Endothelial cell of umbilical vein (primary cell): ENCODE data around the gene CPNE1.

ENCODE experiments used
- EZH2 ChIP-seq: IDR thresholded peaks from 2 replicates; pipeline ENCODE4 v1.6.1; 2012; ENCODE audit warnings: borderline replicate concordance, low read depth, mild to moderate bottlenecking, moderate library complexity, low read length, inconsistent platforms; ENCODE audit not compliant: severe bottlenecking
- FOS ChIP-seq: IDR thresholded peaks from 2 replicates; pipeline ENCODE4 v1.6.1; 2011; ENCODE audit warnings: mild to moderate bottlenecking, low read length, moderate library complexity, borderline replicate concordance; ENCODE audit not compliant: insufficient read depth
- MYC ChIP-seq: IDR thresholded peaks from one replicate; pipeline ENCODE4 v1.6.1; 2011; ENCODE audit warnings: mild to moderate bottlenecking, low read depth, low read length
- POLR2A ChIP-seq: IDR thresholded peaks from 2 replicates; pipeline ENCODE4 v1.6.1; 2012; ENCODE audit warnings: low read depth, mild to moderate bottlenecking, control low read depth, low read length
- TF ChIP-seq, protein P1 (sequence below), 2 donors: IDR thresholded peaks; 1 replicate in 1 of 2; 2 replicates in 1 of 2; pipeline ENCODE4 v1.5.1; 2011; ENCODE audit warnings: low read length in 2 of 2, mild to moderate bottlenecking in 2 of 2, moderate library complexity in 2 of 2, control low read depth in 1 of 2, inconsistent platforms in 1 of 2, low read depth in 1 of 2; ENCODE audit not compliant: insufficient read depth in 1 of 2; ENCODE audit errors: extremely low read depth in 1 of 2
- TF ChIP-seq, protein P2 (sequence below): IDR thresholded peaks from 2 replicates; pipeline ENCODE4 v1.6.1; 2011; ENCODE audit not compliant: insufficient read depth, insufficient read length

DNA sequence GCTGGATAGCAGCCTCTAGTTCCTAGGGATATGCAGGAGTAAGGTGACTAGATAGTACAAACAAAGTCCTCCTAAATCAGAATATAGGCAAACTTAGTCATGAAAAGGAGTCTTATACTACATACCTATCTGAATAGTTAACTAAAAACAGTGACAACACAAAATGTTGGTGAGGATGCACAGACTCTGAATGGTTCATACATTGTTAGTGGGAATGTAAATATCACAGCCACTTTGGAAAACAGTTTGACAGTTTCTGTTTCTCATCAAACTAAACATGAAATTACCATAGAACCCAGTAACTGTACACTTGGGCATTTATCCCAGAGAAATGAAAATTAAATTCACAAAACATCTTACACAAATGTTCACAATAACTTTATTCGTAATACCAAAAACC lies 17.3 kb upstream of the CPNE1 start:
- TF ChIP-seq POLR2A: no peak
- TF ChIP-seq FOS: no peak
- TF ChIP-seq, protein P1, sequence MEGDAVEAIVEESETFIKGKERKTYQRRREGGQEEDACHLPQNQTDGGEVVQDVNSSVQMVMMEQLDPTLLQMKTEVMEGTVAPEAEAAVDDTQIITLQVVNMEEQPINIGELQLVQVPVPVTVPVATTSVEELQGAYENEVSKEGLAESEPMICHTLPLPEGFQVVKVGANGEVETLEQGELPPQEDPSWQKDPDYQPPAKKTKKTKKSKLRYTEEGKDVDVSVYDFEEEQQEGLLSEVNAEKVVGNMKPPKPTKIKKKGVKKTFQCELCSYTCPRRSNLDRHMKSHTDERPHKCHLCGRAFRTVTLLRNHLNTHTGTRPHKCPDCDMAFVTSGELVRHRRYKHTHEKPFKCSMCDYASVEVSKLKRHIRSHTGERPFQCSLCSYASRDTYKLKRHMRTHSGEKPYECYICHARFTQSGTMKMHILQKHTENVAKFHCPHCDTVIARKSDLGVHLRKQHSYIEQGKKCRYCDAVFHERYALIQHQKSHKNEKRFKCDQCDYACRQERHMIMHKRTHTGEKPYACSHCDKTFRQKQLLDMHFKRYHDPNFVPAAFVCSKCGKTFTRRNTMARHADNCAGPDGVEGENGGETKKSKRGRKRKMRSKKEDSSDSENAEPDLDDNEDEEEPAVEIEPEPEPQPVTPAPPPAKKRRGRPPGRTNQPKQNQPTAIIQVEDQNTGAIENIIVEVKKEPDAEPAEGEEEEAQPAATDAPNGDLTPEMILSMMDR (IDR thresholded peaks at IDR 0.05; ENCODE audit: extremely low read depth in 1 of 2, insufficient read depth in 1 of 2, low read depth in 1 of 2, low read length in 2 of 2): no peak
- TF ChIP-seq, protein P2, sequence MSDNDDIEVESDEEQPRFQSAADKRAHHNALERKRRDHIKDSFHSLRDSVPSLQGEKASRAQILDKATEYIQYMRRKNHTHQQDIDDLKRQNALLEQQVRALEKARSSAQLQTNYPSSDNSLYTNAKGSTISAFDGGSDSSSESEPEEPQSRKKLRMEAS: no peak
- TF ChIP-seq MYC: no peak
- no peak for TF ChIP-seq EZH2
